Sigmoid colon (tissue), 4 donors: ENCODE data around the gene XYLT1.

Source experiments
- EP300 ChIP-seq, 4 donors: sonication (generic); formaldehyde crosslinking; IDR thresholded peaks; one replicate each; pipeline ENCODE4 v1.6.1; 2017; ENCODE audit warnings: antibody characterized with exemption in 4 of 4
- POLR2A ChIP-seq, 2 donors: fragments of 450-650 bp; IDR thresholded peaks; one replicate each; pipeline ENCODE4 v1.6.1; 2016; ENCODE audit warnings: antibody characterized with exemption in 2 of 2, mild to moderate bottlenecking in 2 of 2, moderate library complexity in 2 of 2
- POLR2AphosphoS5 ChIP-seq, 4 donors: sonication (generic); formaldehyde crosslinking; IDR thresholded peaks; one replicate each; pipeline ENCODE4 v1.6.1; 2017; ENCODE audit warnings: antibody characterized with exemption in 4 of 4
- TF ChIP-seq, protein P1 (sequence below), 4 experiments: fragments of 450-650 bp in 3 of 4; fragments of 200-600 bp in 1 of 4; IDR thresholded peaks; one replicate each; pipeline ENCODE4 v1.5.1; 2016 to 2019; ENCODE audit warnings: antibody characterized with exemption in 4 of 4, mild to moderate bottlenecking in 3 of 4, moderate library complexity in 2 of 4

GRCh38 chr16:17362183-17362582, 108.6 kb downstream of the XYLT1 start:
- TF ChIP-seq, protein P1, sequence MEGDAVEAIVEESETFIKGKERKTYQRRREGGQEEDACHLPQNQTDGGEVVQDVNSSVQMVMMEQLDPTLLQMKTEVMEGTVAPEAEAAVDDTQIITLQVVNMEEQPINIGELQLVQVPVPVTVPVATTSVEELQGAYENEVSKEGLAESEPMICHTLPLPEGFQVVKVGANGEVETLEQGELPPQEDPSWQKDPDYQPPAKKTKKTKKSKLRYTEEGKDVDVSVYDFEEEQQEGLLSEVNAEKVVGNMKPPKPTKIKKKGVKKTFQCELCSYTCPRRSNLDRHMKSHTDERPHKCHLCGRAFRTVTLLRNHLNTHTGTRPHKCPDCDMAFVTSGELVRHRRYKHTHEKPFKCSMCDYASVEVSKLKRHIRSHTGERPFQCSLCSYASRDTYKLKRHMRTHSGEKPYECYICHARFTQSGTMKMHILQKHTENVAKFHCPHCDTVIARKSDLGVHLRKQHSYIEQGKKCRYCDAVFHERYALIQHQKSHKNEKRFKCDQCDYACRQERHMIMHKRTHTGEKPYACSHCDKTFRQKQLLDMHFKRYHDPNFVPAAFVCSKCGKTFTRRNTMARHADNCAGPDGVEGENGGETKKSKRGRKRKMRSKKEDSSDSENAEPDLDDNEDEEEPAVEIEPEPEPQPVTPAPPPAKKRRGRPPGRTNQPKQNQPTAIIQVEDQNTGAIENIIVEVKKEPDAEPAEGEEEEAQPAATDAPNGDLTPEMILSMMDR (IDR thresholded peaks at IDR 0.05): no peak
- no peak for TF ChIP-seq POLR2AphosphoS5 (IDR thresholded peaks at IDR 0.05)
- no peak for TF ChIP-seq POLR2A (IDR thresholded peaks at IDR 0.05)
- no peak for TF ChIP-seq EP300 (IDR thresholded peaks at IDR 0.05)
